ENCODE data around the gene MCF2L.

- TF ChIP-seq TSHZ2 (CRISPR knock-in tag; IDR thresholded peaks at IDR 0.05) (no peak), SNAI2 (CRISPR knock-in tag; IDR thresholded peaks at IDR 0.05) (no peak), BACH2 (CRISPR knock-in tag; IDR thresholded peaks at IDR 0.05; ENCODE audit: borderline replicate concordance) (no peak), CREB5 (CRISPR knock-in tag; IDR thresholded peaks at IDR 0.05; ENCODE audit: low read depth) (no peak), ZFP3 (CRISPR knock-in tag; IDR thresholded peaks at IDR 0.05) (no peak), PATZ1 (CRISPR knock-in tag; IDR thresholded peaks at IDR 0.05; ENCODE audit: borderline replicate concordance) (no peak), ZFP30 (CRISPR knock-in tag; IDR thresholded peaks at IDR 0.05) (no peak), ARNTL (CRISPR knock-in tag; IDR thresholded peaks at IDR 0.05; ENCODE audit: borderline replicate concordance, low read depth) (no peak), GLIS3 (CRISPR knock-in tag; IDR thresholded peaks at IDR 0.05) (no peak), ZNF8 (CRISPR knock-in tag; IDR thresholded peaks at IDR 0.05) (no peak), CSRNP3 (CRISPR knock-in tag; IDR thresholded peaks at IDR 0.05) (no peak), CSDC2 (CRISPR knock-in tag; IDR thresholded peaks at IDR 0.05) (no peak), ZC3H10 (CRISPR knock-in tag; IDR thresholded peaks at IDR 0.05) (no peak), TOX (CRISPR knock-in tag; IDR thresholded peaks at IDR 0.05; ENCODE audit: borderline replicate concordance) (no peak)
Measured at GRCh38 chr13:113002206-113002912, 33.3 kb downstream of the MCF2L start.
